GM21381 (cell line): ENCODE data around the gene TULP1.

Source experiments
- ATAC-seq: cut with Tn5 transposase; IDR thresholded peaks from one replicate; pipeline ENCODE4 v1.9.1; 2021; ENCODE audit warnings: mild to moderate bottlenecking, moderate library complexity; ENCODE audit not compliant: unreplicated experiment

The TULP1 gene

GRCh38 chr6:35468980-35469750, 43.5 kb downstream of the TULP1 start:
- ATAC-seq, result no peak

GRCh38 chr6:35468181-35468979, 44.3 kb downstream of the TULP1 start, which contains the start of gene RPL10A:
RPL10A (plus strand) TSS chr6:35468401; CDS start chr6:35468435, 34 bp downstream.
- peak; percentile 89 for ATAC-seq

- ATAC-seq, result no peak
Measured at GRCh38 chr6:35465646-35466045, 47.0 kb downstream of the TULP1 start.

- no peak for ATAC-seq
Measured at GRCh38 chr6:35463292-35463691, 49.4 kb downstream of the TULP1 start.

- no peak for ATAC-seq
Measured at GRCh38 chr6:35461270-35461669, 51.4 kb downstream of the TULP1 start.

- ATAC-seq, result no peak
Measured at GRCh38 chr6:35457907-35458306, 54.8 kb downstream of the TULP1 start.

- no peak for ATAC-seq
Measured at GRCh38 chr6:35454391-35455110, 58.1 kb downstream of the TULP1 start.

GRCh38 chr6:35453236-35453635, 59.5 kb downstream of the TULP1 start:
- no peak for ATAC-seq

- peak; percentile 95 for ATAC-seq
Measured at GRCh38 chr6:35452183-35453090, 60.3 kb downstream of the TULP1 start, which contains the start of gene FANCE. FANCE (plus strand) TSS chr6:35452338; CDS start chr6:35452546, 208 bp downstream.

GRCh38 chr6:35451354-35452182, 61.1 kb downstream of the TULP1 start:
- no peak for ATAC-seq

- no peak for ATAC-seq
Measured at GRCh38 chr6:35449287-35449881, 63.3 kb downstream of the TULP1 start.

- ATAC-seq, result no peak
Measured at GRCh38 chr6:35448191-35448590, 64.5 kb downstream of the TULP1 start.
